HG03066 (cell line): ENCODE measurements around the gene RAB4B.
"Not testable (repeated sequence)": the region's sequence is repeated elsewhere in the genome, so short reads cannot be mapped to it uniquely, and the experiment has no call there.

Source experiments
- ATAC-seq: cut with Tn5 transposase; IDR thresholded peaks from one replicate; pipeline ENCODE4 v1.9.1; 2021; ENCODE audit warnings: low read depth; ENCODE audit not compliant: unreplicated experiment

The RAB4B gene

GRCh38 chr19:40801426-40802299 lies 23.6 kb downstream of the RAB4B start:
- ATAC-seq: no peak

GRCh38 chr19:40802300-40803169 lies 24.5 kb downstream of the RAB4B start:
- no peak for ATAC-seq

DNA sequence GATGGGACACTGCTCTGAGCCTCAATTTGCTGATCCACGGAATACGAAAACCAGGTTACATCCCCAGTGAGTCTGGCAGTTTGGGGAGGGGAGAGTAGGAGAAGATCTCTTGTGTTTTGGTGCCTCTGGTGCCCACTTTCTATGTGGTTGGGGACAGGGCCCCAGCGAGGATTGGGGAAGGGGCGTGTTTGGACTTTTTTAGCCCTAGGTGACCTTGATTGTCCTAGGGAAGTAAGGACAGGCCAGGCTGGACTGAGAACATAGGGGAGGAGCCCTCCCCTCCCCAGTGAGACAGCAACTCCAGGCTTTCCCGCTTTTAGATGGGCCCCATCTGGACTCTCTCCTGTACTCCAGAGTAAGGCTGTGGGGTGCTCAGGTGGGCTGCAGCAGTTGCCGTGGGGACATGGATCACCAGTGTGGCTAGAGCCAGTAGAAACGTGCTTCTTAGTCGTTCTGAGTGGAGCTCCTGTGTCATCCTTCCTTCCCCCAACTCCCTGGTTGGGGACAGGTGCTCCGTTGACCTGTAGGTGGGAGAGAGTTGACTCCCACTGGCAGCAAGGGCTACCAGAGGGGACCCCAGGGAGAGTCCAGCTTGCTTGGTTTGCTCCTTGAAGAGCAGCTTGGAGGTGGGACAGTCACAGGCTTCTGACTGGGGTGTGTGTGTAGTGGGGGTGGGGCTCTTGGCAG lies 25.3 kb downstream of the RAB4B start:
- no peak for ATAC-seq

DNA sequence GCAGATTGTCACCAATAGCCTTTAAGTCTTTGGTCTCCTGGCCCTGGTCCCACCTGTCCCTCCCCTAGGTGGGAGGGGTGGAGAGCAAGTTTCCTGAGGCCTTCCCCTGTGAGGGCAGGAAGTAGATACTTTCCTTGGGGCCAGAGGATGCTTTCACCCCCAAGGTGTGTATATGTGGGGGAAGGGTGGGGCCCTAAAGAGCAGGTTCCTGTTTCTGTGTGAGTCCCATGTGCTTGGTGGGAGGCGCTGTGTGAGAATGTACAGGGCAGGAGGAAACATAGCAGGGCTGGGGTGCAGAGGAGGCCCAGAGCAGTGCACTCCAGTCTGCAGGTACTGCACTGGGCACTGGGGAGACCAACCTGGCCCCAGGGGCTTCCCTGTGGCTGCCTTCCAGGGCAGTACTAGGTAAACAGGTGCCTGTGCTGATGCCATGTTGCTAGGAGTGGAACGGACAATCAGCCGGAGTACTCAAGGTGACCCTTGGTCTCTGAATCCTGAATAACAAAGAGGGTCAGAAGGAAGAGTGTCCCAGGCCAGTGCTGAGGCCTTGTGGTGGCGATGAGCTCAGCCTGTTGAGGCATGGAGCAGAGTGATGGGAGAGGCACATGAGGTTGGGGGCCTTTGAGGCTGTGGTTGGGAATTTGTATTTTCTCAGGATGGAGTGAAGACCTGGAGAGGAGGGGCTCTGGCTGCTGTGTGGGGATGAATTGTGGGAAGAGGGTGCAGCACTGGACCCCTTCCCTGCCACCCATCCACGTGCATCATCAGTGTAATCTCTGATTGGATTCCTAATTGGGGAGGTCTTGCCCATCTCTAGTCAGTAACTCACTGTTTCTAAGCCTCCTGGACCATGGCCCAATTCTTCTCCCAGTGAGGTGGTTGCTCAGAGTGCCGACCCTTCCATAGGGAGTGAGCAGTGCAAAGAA lies 26.1 kb downstream of the RAB4B start:
- no peak for ATAC-seq

DNA sequence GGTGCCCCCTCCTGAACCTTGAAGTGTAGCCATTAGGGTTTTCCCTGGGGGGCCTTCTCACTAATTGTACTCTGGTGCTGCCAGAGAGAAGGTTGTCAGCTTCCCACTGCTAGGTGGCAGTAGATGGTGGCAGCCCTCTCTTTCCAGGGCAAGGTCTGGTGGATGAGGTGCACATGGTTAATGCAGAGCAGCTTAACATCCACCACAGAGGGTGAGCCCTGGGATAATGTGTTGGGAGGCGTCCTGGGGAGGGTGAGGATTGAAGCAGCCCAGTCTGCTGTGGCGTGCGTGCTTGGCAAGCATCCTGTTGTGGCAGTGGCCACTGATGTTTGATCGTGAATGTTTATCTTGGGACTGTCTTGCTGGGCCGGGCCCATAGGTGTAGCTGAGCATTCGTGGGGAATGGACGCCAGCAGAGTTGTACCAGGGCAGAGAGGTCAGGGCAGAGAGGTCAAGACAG lies 26.8 kb downstream of the RAB4B start:
- no peak for ATAC-seq

DNA sequence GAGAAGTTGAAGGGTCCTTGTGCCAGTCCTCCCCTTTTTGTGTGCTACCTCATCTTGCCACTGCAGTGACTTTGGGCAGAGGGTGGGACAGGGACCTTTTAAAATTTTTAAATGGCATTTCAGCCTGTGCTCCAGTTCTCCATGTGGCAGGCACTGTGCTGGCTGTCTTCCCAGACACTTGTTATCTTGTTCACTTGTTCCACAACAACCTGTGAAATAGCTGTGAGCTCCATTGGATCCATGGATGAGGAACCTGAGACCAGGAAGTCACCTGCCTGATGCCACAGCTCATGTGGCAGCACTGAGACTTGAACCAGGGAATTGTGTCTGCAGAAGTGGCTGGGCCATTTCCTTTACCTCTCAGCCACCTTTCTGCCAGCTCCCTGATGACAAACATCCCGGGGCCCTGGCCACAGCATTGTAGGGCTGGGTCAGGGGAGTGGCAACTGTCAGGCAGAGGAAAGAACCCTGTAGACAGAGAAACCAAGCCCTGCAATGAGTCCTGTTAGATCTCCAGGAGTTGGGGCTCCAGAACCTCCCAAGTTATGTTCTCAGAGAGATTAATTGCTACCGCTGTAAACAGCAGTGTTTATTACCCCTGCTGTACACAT lies 27.3 kb downstream of the RAB4B start:
- no peak for ATAC-seq

- no peak for ATAC-seq
Observed at GRCh38 chr19:40806423-40807146, 28.5 kb downstream of the RAB4B start.

- no peak for ATAC-seq
Observed at GRCh38 chr19:40807147-40808020, 29.3 kb downstream of the RAB4B start.

DNA sequence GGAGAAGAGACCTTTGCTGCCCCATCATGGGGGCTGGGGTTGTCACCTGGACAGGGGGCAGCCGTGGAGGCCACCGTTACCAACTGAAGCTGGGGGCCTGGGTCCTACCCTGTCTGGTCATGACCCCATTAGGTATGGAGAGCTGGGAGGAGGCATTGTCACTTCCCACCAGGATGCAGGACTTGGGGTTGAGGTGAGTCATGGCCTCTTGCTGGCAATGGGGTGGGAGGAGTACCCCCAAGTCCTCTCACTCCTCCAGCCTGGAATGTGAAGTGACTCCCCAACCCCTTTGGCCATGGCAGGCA lies 29.9 kb downstream of the RAB4B start:
- no peak for ATAC-seq

DNA sequence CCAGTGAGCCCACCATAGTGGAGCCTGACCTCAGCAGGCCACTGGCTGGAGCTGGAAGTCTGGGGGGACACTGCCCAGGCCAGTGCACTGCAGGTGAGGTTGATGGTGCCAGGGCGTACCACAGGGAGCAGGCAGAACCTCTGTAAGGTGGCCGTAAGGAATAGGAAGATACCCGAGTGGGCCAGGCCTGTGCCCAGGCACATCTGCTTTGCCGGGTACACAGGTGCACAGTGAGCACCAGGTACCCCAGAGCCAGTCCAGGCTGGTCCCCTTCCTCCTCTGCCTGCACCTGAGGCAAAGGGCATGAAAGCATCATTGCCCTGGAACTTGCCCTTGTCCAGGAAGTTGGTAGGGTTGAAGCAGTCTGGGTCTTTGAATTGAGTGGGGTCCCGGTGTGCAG lies 30.4 kb downstream of the RAB4B start:
- no peak for ATAC-seq

- no peak for ATAC-seq
Observed at GRCh38 chr19:40809358-40810086, 31.5 kb downstream of the RAB4B start.

DNA sequence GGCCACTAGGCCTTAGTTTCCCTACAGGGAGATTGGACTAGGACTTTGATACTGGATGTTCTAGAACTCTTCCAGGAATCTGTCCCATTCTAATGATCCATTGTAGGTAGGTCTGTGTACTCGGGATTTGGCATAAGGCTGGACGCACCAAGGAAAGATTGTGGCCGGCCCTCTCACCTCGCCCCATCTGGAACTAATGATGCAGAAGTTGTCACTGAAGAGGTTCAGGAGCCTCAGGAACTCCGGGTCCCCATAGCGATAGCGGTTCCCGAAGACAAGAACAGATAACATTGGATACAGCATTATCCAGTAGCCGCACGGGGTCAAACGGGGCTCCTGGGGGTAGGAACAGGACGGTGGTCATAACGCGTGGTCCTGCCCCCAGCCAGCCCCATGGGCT lies 32.1 kb downstream of the RAB4B start:
- ATAC-seq: no peak

DNA sequence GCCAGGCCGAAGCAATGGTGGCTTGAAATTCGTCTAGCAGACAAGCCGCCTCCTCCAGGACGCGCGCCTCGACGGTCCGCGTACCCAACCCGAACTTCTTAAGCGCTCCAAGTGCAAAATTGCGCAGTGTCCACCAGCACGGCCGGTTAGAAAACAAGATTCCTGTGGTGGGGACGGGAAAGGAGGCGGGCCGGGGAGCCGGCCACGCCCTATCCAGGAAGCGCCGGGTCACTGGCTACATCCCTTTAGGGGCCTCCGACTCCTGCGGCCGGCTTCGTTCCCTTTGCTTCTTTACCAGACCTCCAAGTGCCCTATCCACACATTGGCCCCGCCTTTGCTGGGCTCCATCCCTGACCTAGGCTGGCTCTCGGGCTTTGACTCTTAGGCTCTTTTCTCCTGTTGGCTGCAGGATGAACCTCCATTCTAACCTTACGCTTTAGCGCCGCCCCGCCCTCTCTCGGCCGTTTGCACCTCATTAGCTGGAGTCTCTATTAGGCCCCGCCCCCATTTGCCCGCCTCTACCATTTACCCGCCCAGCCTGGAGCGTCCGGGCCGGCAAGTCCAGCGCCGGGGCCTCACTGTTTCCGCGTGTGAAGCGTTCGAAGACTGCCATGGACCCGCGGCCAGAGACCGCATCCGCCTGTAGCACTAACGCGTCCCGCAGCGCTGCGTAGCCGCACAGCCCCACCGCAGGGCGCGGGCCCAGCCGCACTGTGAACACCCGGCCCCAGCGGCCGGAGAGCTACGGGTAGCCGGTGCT lies 32.8 kb downstream of the RAB4B start:
- ATAC-seq: peak; percentile 68

- no peak for ATAC-seq
Observed at GRCh38 chr19:40811478-40812341, 33.7 kb downstream of the RAB4B start.

GRCh38 chr19:40812571-40812970 lies 34.5 kb downstream of the RAB4B start:
- not testable (repeated sequence) for ATAC-seq

DNA sequence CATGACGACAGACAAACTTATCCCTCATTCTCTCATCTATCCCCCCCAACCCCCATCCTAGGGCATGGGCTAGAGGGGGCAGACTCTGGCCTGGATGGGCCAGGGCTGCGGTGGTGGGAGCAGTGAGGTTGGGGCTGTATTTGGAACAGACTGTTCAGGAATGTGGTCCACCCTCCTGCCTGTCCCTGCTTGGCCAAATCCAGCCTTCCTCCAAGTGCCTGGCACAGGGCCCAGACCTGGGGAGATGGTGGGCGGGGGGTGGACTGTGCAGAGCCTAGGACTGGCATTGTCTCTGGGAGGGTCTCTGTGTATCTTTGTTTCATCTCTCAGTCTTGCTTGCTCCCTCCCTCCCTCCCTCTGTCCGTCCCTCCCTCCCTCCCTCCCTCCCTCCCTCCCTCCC lies 35.1 kb downstream of the RAB4B start:
- ATAC-seq: no peak
